Stimulated activated CD8-positive, alpha-beta memory T cell treated with anti-CD3 and anti-CD28 coated beads, Interleukin-7, amount 100 ng/mL, for 4 hours (primary cell): ENCODE data around the gene PSEN1.

Experiments used
- DNase-seq, 2 donors: peaks; one replicate each; pipeline ENCODE4 v3.0.0-alpha.2; 2020; ENCODE audit warnings: low read depth in 2 of 2

PSEN1 gene

DNA sequence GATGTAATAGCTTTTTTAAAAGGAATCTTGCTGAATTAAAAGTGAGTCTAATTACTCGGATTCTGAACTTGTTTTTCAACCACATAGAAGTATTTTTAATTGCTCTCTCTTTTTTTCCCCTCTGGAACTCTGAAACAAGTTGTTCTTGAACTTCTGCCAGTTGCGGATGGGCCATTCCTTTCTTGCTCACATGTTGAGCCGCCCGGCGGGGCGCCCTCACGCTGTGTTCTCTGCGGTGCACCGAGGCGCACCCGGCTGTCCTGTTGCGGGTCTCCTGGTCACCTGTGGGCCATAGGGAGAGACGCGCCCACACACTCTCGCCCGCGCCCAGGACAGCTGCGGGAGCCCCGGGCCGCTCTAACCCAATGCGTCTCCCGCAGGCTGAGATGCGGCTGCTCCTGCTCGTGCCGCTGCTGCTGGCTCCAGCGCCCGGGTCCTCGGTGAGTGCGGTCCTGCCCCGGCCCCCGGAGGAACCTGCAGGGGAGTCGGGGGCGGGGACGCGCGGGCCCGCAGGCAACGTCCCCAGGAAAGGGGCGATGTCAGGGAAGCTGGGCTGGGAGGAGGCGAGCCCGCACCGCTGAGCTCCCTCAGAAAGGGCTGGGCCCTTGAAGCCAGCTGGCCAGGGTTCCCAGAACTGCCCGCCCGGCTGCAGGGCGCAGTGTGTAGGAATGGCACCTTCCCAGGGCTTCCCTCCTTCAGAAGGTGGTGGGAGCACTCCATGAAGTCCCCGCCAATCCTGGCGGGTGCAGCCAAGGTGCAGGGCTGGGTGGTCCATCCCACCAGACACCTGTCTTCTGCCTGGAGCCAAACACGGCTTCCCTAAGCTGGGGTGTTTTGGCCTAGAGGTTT, 103.3 kb downstream of the PSEN1 start:
- DNase-seq = no peak

DNA sequence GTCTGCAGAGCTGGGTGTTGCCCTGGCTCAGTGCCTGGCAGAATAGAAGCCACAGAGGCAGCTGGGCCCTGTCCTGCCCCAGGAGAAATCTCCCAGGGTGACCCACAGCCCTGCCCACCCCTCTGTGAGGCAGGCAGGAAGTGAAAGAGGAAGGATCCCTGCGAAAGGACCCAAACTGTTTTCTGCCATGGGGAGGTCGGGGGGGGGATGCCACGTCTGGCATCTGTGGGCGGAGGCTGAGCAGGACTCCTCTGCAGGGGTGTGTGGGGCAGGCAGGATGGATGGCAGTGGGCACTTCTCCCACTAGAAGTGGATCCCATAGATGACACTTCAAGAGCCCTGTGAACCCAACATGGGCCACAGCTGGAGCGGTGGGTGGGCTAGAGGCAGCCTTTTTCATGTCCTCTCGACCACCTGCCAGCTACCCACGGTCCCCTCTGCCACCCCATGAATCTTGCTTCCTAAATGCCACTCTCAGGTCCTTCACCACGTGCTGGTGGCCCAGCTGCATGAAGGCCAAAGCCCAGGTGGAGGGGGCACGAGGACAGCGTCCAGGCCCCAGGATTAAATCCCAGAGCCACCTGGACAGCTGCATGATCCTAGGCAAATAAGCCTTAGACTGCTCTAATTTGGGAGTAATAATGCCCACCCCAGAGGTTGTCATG, 104.6 kb downstream of the PSEN1 start:
- DNase-seq = no peak

DNA sequence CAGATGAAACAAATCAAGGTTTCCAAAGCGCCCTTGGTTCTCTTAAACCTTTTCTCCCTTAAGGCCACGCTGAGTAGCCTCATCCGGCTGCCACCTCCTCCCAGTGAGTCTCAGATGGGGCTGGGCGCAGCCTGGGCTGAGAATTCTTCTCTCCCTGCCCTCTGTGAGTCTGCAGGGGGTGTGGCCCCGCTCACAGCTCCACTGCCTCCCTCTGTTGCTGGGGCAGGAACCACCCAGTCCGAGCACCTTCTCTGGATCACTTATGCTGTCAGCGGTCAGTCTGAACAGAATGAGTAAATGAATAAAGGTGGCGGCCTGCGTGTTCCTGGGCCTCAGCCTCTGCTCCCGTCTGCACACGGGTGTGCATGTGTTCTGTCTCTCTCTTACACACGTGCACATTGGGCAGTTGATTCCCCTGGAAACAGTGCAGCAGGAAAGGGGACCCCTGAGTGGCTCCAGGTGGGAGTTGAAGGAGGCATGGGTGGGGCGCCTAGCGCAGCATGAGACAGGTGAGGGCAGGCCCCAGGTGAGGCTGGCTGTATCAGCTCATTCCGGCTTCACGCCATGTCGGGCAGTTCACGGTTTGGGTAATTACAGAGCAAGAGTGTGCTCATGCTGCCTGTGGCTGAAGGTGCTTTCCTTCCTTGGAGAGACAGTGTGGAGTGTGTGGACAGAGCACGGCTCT, 105.3 kb downstream of the PSEN1 start:
- DNase-seq = no peak

DNA sequence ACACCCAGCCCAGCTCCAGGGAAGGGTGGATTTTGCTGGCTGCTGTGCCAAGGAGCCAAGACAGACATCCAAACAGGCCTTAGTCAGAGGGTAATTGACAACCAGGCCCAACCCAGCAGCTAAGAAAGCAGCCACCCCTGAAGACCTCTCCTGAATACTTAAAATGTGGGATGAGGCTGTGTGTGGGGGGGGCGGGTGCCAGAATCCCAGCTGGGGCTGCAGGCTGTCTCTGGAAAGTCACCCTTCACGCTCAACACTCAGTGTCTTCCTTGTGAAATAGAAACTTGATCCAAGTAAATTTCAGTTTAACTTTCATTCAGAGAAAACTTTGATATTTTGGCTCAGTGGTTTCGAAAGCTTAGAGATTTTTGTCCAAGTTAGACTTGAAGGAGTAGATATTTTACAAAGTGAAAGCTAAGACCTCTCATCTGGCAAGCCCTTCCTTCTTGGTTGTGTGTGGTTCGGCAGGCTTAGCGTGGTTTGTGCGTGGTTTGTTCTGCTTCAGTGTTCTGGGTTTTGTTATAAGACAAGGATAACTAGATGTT, 106.1 kb downstream of the PSEN1 start:
- no peak for DNase-seq

DNA sequence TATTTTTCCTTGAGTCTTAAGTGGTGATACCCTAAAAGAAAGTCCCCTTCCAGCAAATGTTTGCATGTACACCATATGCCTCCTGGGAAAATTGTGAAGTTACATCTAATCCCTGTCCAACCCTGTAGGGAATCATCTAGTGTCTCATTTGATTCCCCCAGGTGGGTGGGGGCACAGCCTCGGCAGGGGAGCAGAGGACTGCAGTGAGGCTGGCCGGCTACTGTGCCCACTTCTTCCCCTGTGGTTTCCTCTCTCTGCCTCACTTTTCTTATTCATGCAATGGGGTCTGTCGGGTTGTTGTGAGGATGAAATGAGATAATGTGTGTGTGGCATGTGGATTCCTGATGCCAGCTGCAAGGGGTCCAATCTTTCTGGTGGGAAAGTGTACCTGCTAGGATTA, 107.0 kb downstream of the PSEN1 start:
- DNase-seq = no peak

DNA sequence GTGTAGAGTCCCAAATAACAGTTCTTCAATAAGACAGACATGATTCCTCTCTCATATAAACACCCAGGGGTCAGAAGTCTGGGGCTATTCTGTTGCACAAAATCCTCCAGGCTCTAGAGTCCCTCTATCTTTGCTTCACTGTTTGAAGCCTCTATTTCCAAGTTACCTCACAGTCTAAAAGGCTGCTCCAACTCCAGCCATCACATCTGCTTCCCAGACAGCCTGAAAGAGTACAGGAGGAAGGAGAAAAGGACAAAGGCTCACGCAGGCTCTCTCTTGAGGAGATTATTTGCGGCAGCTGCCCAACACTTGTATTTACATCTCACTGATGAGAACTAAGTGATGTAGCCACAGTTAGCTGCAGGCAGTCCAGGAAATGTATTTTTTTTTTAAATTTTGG, 107.4 kb downstream of the PSEN1 start:
- DNase-seq = no peak

DNA sequence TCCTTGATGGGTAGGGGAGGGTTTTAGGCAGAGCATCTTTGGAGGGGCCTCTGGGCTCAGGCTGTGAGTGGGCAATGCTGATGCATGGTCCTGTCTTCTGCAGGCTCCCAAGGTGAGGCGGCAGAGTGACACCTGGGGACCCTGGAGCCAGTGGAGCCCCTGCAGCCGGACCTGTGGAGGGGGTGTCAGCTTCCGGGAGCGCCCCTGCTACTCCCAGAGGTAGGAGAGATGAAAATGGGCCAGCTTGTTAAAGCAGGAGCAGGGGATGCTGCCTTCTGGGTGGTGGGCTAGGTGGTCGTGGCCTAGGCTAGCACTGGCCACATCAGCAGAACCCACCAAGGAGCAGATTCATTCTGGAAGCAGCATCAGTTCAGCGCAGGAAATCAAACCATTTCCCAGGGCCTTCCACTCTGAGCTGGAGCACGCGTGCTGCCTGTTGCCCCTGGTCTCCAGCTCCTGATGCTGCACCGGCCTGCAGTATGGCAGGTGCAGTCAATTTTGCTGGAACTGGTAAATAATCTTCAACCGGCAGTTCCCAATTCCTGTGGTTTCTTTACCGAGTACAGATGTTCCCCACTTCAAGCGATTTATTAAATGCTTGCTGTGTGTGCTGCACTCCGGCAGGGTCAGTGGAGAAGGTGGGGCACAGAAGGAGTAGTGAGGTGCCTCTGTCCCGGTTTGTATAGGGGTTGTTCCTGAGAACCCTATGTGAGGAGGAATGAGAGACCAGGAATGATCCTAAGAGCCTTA, 108.4 kb downstream of the PSEN1 start:
- no peak for DNase-seq

DNA sequence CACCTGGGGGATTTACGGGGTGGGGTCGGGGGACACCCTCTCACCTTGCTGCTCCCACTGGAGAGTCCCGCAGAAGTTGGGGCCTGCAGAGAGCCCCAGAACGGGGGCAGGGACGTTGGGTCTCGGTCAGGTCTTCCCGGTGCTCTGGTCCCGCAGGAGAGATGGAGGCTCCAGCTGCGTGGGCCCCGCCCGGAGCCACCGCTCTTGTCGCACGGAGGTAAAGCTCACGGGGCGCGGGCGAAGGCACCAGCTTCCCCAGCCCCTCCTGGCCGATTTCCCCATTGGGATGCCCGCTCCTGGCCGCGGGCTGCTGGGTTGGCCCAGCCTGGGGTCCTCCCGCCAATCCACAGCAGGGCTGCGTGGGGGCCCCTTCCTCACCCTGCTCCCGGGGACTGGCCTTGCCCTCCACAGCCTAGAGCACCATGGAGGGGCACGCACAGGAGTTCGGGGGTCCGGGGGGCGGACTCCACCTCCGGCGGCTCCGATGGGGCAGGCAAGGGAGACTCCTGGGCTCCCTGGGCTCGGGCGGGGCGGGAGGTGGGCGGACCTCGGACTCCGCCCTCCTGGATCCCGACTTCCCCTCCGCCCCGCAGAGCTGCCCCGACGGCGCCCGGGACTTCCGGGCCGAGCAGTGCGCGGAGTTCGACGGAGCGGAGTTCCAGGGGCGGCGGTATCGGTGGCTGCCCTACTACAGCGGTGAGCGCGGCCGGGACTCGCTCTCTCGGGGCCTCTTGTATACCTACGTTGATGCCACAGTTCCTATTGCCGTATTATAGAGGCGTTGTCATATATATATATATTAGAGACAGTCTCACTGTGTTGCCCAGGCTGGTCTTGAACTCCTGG, 109.4 kb downstream of the PSEN1 start:
- peak; percentile 10 to 32 for DNase-seq

DNA sequence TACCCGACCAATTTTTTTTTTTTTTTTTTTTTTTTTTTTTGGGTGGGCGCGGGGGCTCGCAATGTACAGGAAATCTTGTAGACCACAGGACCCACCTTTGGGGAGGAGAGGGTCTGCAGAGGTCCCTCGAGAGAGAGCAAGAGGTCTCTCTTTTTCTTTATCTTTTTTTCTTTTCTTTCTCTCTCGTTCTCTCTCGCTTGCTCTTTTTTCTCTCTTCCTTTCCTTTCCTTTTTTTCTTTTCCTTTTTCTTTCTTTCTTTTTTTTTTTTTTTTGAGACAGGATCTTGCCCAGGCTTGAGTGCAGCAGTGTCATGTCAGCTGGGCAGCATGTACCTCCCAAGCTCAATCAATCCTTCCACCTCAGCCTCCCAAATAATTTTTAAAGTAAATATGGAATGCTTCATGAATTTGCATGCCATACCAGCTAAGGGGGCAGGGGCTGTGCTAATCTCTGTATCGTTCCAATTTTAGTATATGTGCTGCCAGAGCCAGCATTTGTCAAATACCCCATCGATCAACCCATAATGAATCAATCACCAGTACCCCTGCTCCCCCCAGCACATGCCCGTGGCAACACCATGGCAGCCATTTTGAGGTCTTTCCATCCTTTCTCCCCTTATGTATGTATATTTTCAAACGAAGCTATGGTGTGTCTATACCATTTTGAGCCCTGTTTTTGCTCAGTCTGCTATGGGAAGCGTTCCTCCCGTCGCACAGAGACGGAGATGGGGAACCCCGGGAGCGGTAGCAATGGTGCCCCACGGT, 110.3 kb downstream of the PSEN1 start:
- no peak for DNase-seq

DNA sequence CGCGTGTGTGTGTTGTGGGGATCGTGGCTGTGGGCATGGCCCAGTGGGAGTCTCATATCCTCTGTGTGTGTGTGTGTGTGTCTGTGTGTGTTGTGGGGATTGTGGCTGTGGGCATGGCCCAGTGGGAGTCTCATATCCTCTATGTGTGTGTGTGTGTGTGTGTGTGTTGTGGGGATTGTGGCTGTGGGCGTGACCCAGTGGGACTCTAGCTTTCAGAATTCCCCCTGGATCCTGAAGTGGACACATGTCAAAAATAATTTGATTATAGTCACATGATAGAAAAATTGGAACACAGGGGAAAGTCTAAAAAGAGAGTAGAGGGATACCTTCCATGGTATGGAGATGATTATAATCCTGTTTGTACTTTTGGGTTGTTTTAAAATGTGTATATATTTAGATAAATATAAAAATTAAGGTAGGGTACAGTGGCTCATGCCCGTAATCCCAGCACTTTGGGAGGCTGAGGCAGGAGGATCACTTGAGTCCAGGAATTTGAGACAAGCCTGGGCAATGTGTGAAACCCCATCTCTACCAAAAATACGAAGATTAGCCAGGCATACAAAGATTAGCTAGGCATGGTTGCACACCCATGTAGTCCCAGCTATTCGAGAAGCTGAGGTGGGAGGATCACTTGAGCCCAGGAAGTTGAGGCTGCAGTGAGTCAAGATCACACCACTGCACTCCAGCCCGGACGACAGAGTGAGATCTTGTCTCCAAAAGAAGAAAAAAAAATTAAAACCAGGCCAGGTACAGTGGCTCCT, 112.0 kb downstream of the PSEN1 start:
- no peak for DNase-seq

DNA sequence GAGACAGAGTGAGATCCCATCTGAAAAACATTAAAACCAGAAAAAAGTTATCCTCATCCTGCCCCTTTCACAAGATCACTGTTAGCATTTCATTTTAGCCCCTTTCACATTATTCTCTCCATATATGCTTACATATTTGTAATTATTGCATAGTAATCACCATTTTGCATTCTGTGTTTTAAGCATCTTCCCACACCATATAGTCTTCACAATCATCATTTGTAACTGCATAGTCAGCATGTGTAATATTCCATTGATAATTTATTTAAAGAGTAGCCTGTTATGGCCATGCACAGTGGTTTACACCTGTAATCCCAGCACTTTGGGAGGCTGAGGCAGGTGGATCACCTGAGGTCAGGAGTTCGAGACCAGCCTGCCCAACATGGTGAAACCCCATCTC, 112.8 kb downstream of the PSEN1 start:
- DNase-seq = no peak

DNA sequence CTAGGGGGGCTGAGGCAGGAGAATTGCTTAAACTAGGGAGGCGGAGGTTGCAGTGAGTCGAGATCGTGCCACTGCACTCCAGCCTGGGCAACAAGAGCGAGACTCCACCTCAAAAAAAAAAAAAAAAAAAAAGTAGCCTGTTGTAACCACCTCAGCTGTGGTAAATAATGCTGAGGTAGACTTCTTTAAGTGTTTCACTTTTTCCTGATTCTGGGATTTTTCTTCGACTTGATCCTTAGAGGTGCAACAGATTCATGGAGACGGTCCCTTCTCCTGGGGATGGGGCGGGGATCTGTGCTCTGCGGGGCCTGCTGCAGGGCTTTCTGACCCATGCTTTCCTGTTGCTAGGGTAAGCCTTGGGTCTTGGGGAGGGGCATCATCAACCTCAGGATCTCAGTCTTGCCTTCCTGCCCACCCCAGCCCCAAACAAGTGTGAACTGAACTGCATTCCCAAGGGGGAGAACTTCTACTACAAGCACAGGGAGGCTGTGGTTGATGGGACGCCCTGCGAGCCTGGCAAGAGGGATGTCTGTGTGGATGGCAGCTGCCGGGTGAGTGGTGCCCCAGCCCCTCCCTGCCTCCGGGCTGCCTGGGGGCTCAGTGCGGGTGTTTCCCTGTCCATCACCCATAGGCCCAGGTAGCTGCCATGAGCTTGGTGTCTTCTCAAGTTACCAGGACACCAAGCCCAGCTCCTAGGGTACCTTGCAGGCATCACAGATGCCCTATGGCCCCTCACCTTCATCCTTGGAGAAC, 113.4 kb downstream of the PSEN1 start:
- DNase-seq = no peak

DNA sequence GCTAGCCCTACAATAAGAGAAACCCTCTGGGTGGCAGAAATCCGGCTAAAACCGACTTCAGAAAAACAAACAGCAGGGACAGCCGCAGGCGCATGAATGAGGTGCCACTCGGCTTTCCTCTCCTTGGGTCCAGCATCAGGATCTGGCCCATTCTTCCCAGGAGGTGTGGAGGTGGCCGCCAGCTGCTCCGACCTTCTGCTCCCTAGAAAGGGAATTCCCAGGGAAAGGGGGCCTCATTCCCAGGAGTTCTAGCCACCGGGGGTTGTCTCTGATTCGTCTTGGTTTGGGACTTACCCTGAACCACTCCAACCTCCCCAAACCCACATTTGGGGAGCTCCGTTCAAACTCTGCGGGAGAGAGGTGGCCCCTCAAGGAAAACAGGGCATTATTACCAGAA, 114.0 kb downstream of the PSEN1 start:
- DNase-seq = no peak

DNA sequence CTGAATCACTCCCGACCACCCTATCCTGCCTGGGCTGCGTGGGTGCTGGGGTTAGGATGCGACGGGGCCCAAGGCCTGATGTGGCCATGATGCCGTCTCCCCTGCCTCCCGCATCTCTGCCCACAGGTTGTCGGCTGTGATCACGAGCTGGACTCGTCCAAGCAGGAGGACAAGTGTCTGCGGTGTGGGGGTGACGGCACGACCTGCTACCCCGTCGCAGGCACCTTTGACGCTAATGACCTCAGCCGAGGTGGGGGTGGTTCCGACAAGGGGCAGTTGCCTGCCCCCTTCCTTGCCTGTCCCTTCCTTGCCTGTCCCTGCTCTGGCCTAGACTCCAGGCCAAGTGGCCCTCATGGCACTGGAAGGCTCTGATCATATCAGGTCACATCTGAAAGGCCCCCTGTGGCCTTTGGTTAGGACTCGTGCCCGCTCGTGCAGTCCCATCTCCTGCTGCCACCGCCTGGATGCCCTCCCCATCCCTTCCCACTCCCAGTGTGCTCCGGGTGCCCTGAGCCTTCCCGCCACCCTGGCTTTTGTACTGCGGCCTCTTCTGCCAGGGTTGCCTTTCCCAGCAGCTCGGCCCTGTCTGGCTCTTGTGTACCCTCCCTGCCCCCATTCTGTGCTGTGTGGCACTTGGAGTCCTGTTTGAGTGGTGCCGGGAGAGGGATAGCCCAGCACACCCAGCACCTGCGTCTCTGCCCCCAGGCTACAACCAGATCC, 114.6 kb downstream of the PSEN1 start:
- no peak for DNase-seq

DNA sequence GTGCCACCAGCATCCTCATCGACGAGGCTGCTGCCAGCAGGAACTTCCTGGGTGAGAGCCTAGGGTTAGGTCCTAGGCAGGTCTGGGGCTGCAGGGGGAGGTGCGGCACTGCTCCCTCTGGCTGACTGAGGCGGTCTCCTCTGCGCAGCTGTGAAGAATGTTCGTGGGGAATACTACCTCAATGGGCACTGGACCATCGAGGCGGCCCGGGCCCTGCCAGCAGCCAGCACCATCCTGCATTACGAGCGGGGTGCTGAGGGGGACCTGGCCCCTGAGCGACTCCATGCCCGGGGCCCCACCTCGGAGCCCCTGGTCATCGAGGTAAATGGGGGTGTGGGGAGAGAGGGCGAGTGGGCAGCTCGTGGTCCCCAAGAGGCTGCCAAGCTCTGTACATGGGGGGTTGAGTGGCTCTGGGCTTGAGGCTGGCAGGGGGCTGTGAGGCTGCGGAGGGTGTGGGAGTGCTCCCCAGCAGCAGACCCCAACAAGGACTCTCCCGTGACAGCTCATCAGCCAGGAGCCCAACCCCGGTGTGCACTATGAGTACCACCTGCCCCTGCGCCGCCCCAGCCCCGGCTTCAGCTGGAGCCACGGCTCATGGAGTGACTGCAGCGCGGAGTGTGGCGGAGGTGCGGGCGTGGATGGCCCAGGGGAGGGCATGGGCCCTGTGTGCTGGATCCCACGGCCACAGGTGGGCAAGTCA, 115.4 kb downstream of the PSEN1 start:
- DNase-seq = no peak

DNA sequence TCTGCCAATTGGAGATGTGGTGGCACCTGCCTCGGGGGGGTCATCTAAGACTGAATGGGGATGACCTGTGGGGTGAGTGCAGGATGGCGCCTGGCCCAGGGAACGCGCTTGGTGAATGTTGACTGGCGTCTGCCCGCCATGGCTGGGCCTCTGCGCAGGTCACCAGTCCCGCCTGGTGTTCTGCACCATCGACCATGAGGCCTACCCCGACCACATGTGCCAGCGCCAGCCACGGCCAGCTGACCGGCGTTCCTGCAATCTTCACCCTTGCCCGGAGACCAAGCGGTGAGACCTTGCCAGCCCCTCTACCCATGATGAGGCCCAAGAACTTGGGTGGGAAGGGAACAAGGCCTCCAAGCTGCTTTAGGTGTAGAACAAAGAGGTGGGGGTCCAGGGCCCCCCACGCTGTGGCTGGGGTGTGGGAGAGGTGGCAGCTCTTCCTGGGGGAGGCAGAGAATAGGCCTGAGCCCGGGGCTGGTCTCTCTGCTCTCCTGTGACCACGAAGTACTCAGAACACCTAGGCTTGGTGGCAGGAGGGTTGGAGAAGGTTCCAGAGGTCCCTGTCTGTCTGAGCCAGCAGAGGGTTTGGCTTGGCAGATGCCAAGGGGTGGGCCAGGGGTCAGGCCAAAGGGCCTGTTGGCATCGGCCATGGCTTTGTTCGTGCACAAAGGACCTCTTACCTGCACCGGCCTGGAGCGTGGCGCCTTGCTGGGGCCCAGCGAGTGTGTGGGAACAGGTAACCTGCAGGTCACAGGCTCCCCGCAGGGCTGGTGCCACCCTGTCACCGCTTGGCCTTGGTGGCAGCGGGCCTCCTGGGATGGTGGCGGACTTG, 116.4 kb downstream of the PSEN1 start:
- DNase-seq = no peak

DNA sequence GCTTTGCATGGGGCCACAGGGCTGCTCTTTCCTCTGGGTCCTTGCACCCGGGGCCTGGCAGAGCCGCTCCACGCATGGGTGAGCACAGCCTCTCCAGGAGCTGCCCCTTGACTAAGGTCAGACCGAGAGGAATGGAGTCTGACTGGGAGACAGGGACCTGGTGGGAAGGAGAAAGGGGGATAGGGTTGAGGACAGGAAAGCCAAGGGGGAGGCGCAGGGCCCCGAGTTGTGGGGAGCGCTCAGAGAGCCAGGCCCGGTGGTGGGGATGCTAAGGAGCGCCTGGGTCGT, 117.0 kb downstream of the PSEN1 start:
- no peak for DNase-seq
